Activated CD8-positive, alpha-beta T cell treated with anti-CD3 and anti-CD28 coated beads, Interleukin-2, amount 10 ng/mL, durations not matched to agents 7 days and 5 days (primary cell): Measurements from ENCODE around the gene SETMAR. TPM values are rescaled to one million over a fixed set of nuclear protein-coding genes. Genes with fewer than 3 reads are reported as not detected.
"Not testable (repeated sequence)": the region's sequence is repeated elsewhere in the genome, so short reads cannot be mapped to it uniquely, and the experiment has no call there.

Experiments
- ATAC-seq: fragments of 150-1000 bp; cut with Tn5 transposase; one replicate; pipeline ENCODE4 v1.10.0; 2021; ENCODE audit warnings: moderate library complexity
- CTCF ChIA-PET: fragments of 350-600 bp; sonication (Branson Sonifier 250); formaldehyde crosslinking; loops from one replicate; lab custom pipeline; 2021; ENCODE audit warnings: antibody characterized with exemption; lab: Charles Lee
- POLR2A ChIA-PET: fragments of 350-600 bp; sonication (Branson Sonifier 250); formaldehyde crosslinking; loops from one replicate; lab custom pipeline; 2021; ENCODE audit warnings: antibody characterized with exemption; lab: Charles Lee
- DNase-seq: peaks from one replicate; pipeline ENCODE4 v3.0.0-alpha.2; 2020
- H3K27ac Mint-ChIP-seq: one replicate; pipeline ENCODE4 v1.8.0; 2021; ENCODE audit warnings: mild to moderate bottlenecking, mixed read lengths
- H3K27me3 Mint-ChIP-seq: one replicate; pipeline ENCODE4 v1.8.0; 2021; ENCODE audit warnings: low read depth, mixed read lengths
- H3K36me3 Mint-ChIP-seq: one replicate; pipeline ENCODE4 v1.8.0; 2021; ENCODE audit warnings: low read depth, mixed read lengths
- H3K4me1 Mint-ChIP-seq: one replicate; pipeline ENCODE4 v1.8.0; 2021; ENCODE audit warnings: low read depth, mixed read lengths
- H3K4me3 Mint-ChIP-seq: one replicate; pipeline ENCODE4 v1.8.0; 2021; ENCODE audit warnings: mild to moderate bottlenecking, mixed read lengths
- H3K9me3 Mint-ChIP-seq: one replicate; pipeline ENCODE4 v1.8.0; 2022; ENCODE audit warnings: mixed read lengths; ENCODE audit not compliant: insufficient read depth
- total RNA-seq, 2 experiments: library from RNA; stranded (reverse); gene quantifications; one replicate each; pipeline ENCODE4 v1.2.3, GENCODE V29; 2021

The SETMAR gene
- total RNA-seq, 2 experiments from 2014 or later: 10.2 to 10.6 TPM

- Mint-ChIP-seq H3K27ac (no peak overlapping the region), H3K4me1 (peaks cover 5% of the 10 kb centered on the region), H3K36me3 (no peaks in the 10 kb centered on the region), H3K9me3 (no peaks in the 10 kb centered on the region), H3K27me3 (peaks cover 9% of the 10 kb centered on the region), H3K4me3 (no peak overlapping the region)
- DNase-seq (no peak), ATAC-seq (no peak)
- ChIA-PET POLR2A (interaction anchor here (0.6 kb wide), 1 partner anchor 606 kb away, joined by 3 read pairs; no protein-coding TSS in a partner anchor), CTCF (interaction anchor here (1.4 kb wide), 1 partner anchor 18 kb away, joined by 4 read pairs; no protein-coding TSS in a partner anchor)
Observed at GRCh38 chr3:4294616-4295327, 8.4 kb upstream of the SETMAR start.

DNA sequence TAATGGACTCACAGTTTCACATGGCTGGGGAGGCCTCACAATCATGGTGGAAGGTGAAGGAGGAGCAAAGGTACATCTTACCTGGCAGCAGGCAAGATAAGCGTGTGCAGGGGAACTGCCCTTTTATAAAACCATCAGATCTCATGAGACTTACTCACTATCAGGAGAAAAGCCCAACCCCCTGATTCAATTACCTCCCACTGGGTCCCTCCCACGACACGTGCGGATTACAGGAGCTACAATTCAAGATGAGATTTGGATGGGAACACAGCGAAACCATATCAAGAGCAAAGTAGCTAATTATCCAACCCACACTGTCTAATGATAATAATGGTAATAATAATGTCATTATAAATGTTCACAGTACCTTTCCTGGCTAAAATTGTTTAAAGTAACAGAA is 6.7 kb upstream of the SETMAR start:
- DNase-seq, POLR2A ChIA-PET, H3K4me3 Mint-ChIP-seq, H3K27me3 Mint-ChIP-seq, H3K4me1 Mint-ChIP-seq, ATAC-seq, H3K27ac Mint-ChIP-seq, H3K36me3 Mint-ChIP-seq, H3K9me3 Mint-ChIP-seq: not testable (repeated sequence)
- CTCF ChIA-PET: interaction anchor here (0.9 to 2.9 kb wide), 4 partner anchors 8 to 298 kb away, joined by 3 to 8 read pairs (median 4); no protein-coding TSS in a partner anchor

DNA sequence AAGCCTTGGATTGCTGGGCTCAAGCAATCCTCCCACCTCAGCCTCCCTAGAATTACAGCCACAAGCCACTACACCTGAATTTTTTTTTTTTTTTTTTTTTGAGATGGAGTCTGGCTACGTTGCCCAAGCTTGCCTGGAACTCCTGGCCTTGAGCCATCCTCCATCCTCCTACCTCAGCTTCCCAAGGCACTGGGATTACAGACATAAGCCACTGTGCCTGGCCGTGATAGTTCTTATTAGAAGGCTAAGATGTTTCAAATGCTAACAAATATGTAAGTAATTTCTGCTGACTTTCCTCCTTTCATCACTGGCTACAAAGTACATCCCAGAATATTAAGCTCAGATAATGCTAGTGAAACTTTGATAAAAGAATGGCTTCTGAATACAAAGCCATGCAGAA is 5.7 kb upstream of the SETMAR start:
- no peaks in the 10 kb centered on the region for H3K36me3 Mint-ChIP-seq
- ATAC-seq (no peak), DNase-seq (no peak)
- peaks cover 5% of the 10 kb centered on the region for H3K9me3 Mint-ChIP-seq
- H3K4me3 Mint-ChIP-seq: no peak overlapping the region
- H3K27ac Mint-ChIP-seq: no peak overlapping the region
- POLR2A ChIA-PET: no interaction called here
- H3K27me3 Mint-ChIP-seq: no peaks in the 10 kb centered on the region
- CTCF ChIA-PET: interaction anchor here (1.2 to 2.9 kb wide), 3 partner anchors 9 to 11 kb away, joined by 3 to 8 read pairs (median 5); no protein-coding TSS in a partner anchor
- H3K4me1 Mint-ChIP-seq: peaks cover 4% of the 10 kb centered on the region

GRCh38 chr3:4302747-4303146 is 422 bp upstream of the SETMAR start:
- no peaks in the 10 kb centered on the region for H3K27me3 Mint-ChIP-seq
- CTCF ChIA-PET: no interaction called here
- peak overlapping the region; percentile 91 for H3K27ac Mint-ChIP-seq
- DNase-seq (no peak), ATAC-seq (no peak)
- POLR2A ChIA-PET: interaction anchor here (2.1 kb wide), 1 partner anchor 164 kb away, joined by 6 read pairs; the partner anchor contains the start of gene SUMF1
- H3K4me1 Mint-ChIP-seq: peaks cover 17% of the 10 kb centered on the region
- peaks cover 6% of the 10 kb centered on the region for H3K36me3 Mint-ChIP-seq
- H3K9me3 Mint-ChIP-seq: peaks cover 5% of the 10 kb centered on the region
- H3K4me3 Mint-ChIP-seq: peak overlapping the region; percentile 78

- POLR2A ChIA-PET: interaction anchor here (0.6 to 2.1 kb wide), 2 partner anchors 28 to 283 kb away, joined by 3 to 4 read pairs; no protein-coding TSS in a partner anchor
- not testable (repeated sequence) for ATAC-seq, H3K27me3 Mint-ChIP-seq, H3K36me3 Mint-ChIP-seq, H3K27ac Mint-ChIP-seq, H3K4me3 Mint-ChIP-seq, DNase-seq, H3K9me3 Mint-ChIP-seq
- peaks cover 17% of the 10 kb centered on the region for H3K4me1 Mint-ChIP-seq
- CTCF ChIA-PET: interaction anchor here (2.6 kb wide), 1 partner anchor 188 kb away, joined by 9 read pairs; the partner anchor contains the start of gene ITPR1
Observed at GRCh38 chr3:4305210-4305609, 2.0 kb downstream of the SETMAR start.

DNA sequence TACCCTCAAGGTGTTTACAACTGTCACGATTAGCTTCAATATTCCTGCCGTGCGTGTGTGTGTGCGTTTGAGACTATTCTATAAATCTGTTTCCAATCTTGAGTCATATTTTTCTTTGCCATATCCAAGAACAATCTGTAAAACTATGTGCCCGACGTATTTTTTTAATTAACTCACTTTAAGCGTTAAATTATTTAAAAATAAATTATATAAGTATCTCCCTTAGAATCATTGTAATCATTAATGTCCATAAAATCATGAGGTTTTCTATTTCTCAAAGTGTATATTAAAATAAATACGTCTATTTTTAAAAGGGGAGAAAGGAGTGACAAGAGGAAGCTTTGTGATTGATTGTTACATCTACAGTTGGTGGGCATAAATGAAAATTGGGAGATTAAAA is 2.9 kb downstream of the SETMAR start:
- Mint-ChIP-seq H3K27ac (no peak overlapping the region), H3K9me3 (no peaks in the 10 kb centered on the region), H3K36me3 (peaks cover 6% of the 10 kb centered on the region), H3K4me3 (no peak overlapping the region), H3K27me3 (no peaks in the 10 kb centered on the region), H3K4me1 (peaks cover 17% of the 10 kb centered on the region)
- no peak for DNase-seq
- ChIA-PET POLR2A (no interaction called here), CTCF (interaction anchor here (0.7 to 1.1 kb wide), 5 partner anchors 9 to 815 kb away, joined by 3 to 7 read pairs (median 3); no protein-coding TSS in a partner anchor)
- no peak for ATAC-seq

DNA sequence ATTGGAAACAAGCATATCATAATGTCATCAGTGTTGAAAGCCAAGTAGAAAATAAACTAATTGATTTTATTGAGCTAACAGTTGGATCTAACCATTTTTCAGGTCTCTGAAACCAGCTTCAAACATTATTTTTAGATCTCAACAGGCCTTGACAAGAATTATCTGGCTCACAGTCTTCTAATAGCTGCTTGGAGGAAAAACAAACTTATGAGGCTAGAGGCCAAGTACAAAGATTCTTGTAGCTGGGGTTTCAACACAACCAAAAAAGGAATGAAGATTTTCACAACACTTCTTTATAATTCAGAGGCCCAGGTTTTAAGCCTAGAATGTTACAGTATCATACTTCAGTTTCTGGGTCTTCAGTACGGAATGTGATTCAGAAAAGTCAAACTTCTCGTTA is 3.7 kb downstream of the SETMAR start:
- no peak overlapping the region for H3K27ac Mint-ChIP-seq
- ATAC-seq (no peak), DNase-seq (no peak)
- ChIA-PET POLR2A (no interaction called here), CTCF (interaction anchor here (0.7 to 1.7 kb wide), 6 partner anchors 8 to 815 kb away, joined by 3 to 7 read pairs (median 4); no protein-coding TSS in a partner anchor)
- H3K36me3 Mint-ChIP-seq: peaks cover 6% of the 10 kb centered on the region
- H3K27me3 Mint-ChIP-seq: no peaks in the 10 kb centered on the region
- H3K4me1 Mint-ChIP-seq: peaks cover 17% of the 10 kb centered on the region
- H3K4me3 Mint-ChIP-seq: no peak overlapping the region
- H3K9me3 Mint-ChIP-seq: no peaks in the 10 kb centered on the region

DNA sequence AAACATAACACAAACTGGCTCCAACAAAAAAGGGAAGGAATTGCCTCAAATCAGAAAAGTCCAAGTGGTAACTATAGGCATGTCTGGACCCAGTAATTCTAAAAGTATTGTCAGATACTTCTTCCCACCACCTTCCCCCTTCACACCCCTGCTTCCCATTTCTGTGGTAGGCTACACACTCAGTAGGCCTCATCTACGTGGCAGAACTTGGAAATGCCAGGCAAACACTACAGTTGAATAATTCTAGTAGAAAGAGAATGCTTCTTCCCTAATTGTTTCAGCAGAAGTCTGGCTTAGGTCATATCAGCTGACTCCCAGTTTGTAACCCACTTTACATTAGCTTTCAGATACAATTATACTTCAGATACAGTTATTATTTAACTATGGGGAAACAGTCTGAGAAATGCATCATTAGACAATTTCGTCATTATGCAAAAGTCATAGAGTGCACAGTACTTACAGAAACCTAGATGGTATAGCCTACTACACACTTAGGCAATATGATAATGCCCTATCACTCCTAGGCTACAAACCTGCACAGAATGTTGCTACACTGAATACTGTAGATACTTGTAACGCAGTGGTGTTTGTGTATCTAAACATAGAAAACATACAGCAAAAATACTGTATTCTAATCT is 6.4 kb downstream of the SETMAR start:
- no peak overlapping the region for H3K4me3 Mint-ChIP-seq
- H3K9me3 Mint-ChIP-seq: no peaks in the 10 kb centered on the region
- no peak for ATAC-seq
- peaks cover 9% of the 10 kb centered on the region for H3K4me1 Mint-ChIP-seq
- no peaks in the 10 kb centered on the region for H3K27me3 Mint-ChIP-seq
- CTCF ChIA-PET: no interaction called here
- no peak overlapping the region for H3K27ac Mint-ChIP-seq
- POLR2A ChIA-PET: no interaction called here
- peaks cover 10% of the 10 kb centered on the region for H3K36me3 Mint-ChIP-seq
- no peak for DNase-seq

DNA sequence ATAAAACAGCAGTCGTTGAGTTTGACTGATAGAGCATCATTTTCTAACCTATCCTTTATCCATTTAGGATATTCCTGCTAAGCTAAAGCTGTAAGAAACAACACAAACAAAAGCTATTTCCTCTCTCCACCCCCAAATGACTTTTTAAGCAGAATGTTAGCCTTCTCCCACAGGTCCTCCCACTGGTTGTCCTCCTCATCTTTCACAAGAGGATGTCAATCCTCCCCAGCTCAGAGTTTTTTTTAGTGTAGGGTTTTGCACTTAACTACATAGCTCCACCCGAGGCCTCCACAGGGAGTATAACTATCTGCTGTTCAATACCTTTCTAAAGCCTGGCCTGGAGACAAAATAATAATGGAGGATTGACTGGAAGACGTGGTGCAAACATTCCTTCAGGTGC is 7.8 kb downstream of the SETMAR start:
- no peak for ATAC-seq
- Mint-ChIP-seq H3K9me3 (no peaks in the 10 kb centered on the region), H3K36me3 (peaks cover 13% of the 10 kb centered on the region), H3K4me3 (no peak overlapping the region), H3K4me1 (peaks cover 2% of the 10 kb centered on the region), H3K27me3 (no peaks in the 10 kb centered on the region), H3K27ac (no peak overlapping the region)
- POLR2A ChIA-PET: no interaction called here
- CTCF ChIA-PET: interaction anchor here (0.6 to 1.6 kb wide), 3 partner anchors 9 to 322 kb away, joined by 3 read pairs; no protein-coding TSS in a partner anchor
- no peak for DNase-seq

- H3K36me3 Mint-ChIP-seq: peaks cover 17% of the 10 kb centered on the region
- no peak overlapping the region for H3K27ac Mint-ChIP-seq
- no peaks in the 10 kb centered on the region for H3K9me3 Mint-ChIP-seq
- no peak for ATAC-seq
- ChIA-PET POLR2A (no interaction called here), CTCF (interaction anchor here (0.6 to 1.6 kb wide), 4 partner anchors 8 to 322 kb away, joined by 3 read pairs; no protein-coding TSS in a partner anchor)
- H3K27me3 Mint-ChIP-seq: no peaks in the 10 kb centered on the region
- H3K4me3 Mint-ChIP-seq: no peak overlapping the region
- no peak for DNase-seq
- H3K4me1 Mint-ChIP-seq: peaks cover 2% of the 10 kb centered on the region
Observed at GRCh38 chr3:4311496-4311895, 8.3 kb downstream of the SETMAR start.

- DNase-seq (no peak), ATAC-seq (no peak)
- Mint-ChIP-seq H3K4me1 (no peaks in the 10 kb centered on the region), H3K27me3 (no peaks in the 10 kb centered on the region), H3K36me3 (peaks cover 17% of the 10 kb centered on the region), H3K4me3 (no peak overlapping the region), H3K9me3 (no peaks in the 10 kb centered on the region), H3K27ac (no peak overlapping the region)
- CTCF ChIA-PET: interaction anchor here (0.9 kb wide), 1 partner anchor 320 kb away, joined by 3 read pairs; no protein-coding TSS in a partner anchor
- POLR2A ChIA-PET: no interaction called here
Observed at GRCh38 chr3:4313606-4314293, 10.6 kb downstream of the SETMAR start.
